Measurements from ENCODE around the gene HAPLN1. TPM values are rescaled to one million over a fixed set of nuclear protein-coding genes. Genes with fewer than 3 reads are reported as not detected.

HAPLN1 gene
- total and polyA plus RNA-seq, 2 of the 4 experiments (the other 2 are of a cell fraction) = under 0.01 to 0.07 TPM

- Histone ChIP-seq H2AFZ (replicated peaks; ENCODE audit: low read length, poor library complexity) (no peak overlapping the region), H3K27ac (ENCODE audit: insufficient read depth, low read length) (no peak overlapping the region), H2BK5ac (ENCODE audit: low read depth, low read length, poor library complexity, severe bottlenecking) (no peak overlapping the region), H3K4me1 (ENCODE audit: control insufficient read depth, insufficient read depth, low read length) (no peaks in the 10 kb centered on the region), H3K14ac (replicated peaks; ENCODE audit: low read depth, low read length) (no peak overlapping the region), H2BK15ac (ENCODE audit: low read depth, low read length) (no peak overlapping the region), H3K4me2 (ENCODE audit: low read depth, low read length) (no peak overlapping the region), H3K79me1 (ENCODE audit: low read depth in 1 of 2, low read length in 2 of 2) (no peaks in the 10 kb centered on the region), H4K5ac (ENCODE audit: low read depth, low read length) (no peak overlapping the region), H3K27me3 (ENCODE audit: control insufficient read depth, insufficient read depth, low read length) (no peaks in the 10 kb centered on the region), H3K4ac (ENCODE audit: low read depth, low read length) (no peak overlapping the region), H3K4me3 (ENCODE audit: insufficient read depth, low read depth, low read length) (no peak overlapping the region), H3K36me3 (ENCODE audit: control insufficient read depth, insufficient read depth, low read length) (no peaks in the 10 kb centered on the region), H4K20me1 (ENCODE audit: insufficient read depth, low read length) (no peaks in the 10 kb centered on the region), H3K9me3 (ENCODE audit: control insufficient read depth, insufficient read depth, low read length) (no peaks in the 10 kb centered on the region), H2BK120ac (ENCODE audit: low read depth, low read length) (no peak overlapping the region), H3K9me1 (ENCODE audit: insufficient read depth, low read length) (no peaks in the 10 kb centered on the region), H2BK20ac (ENCODE audit: low read depth, low read length) (no peak overlapping the region), H2AK5ac (ENCODE audit: low read depth, low read length) (no peak overlapping the region), H4K8ac (ENCODE audit: low read depth in 2 of 2, low read length in 2 of 2) (no peak overlapping the region), H3K56ac (ENCODE audit: extremely low read depth, insufficient read depth, low read length) (no peak overlapping the region), H3K18ac (ENCODE audit: low read depth, low read length) (no peak overlapping the region), H4K91ac (ENCODE audit: insufficient read depth, low read depth, low read length) (no peak overlapping the region), H3K23ac (ENCODE audit: low read depth, low read length) (no peak overlapping the region), H2AK9ac (replicated peaks; ENCODE audit: low read depth, low read length, poor library complexity) (no peak overlapping the region), H3K9ac (ENCODE audit: low read depth, low read length) (no peak overlapping the region)
- in situ Hi-C loops (cut with MboI; ENCODE audit: low sequenced_read_pairs) = no loop called here
- DNase-seq (no peak), ATAC-seq (ENCODE audit: low read depth) (no peak)
- dilution Hi-C loops (cut with HindIII; ENCODE audit: low sequenced_read_pairs, unreplicated experiment) = no loop called here
- intact Hi-C loops (cut with micrococcal nuclease) = no loop called here
- WGBS, 2 experiments (ENCODE audit: extremely low coverage in 2 of 2, insufficient read length in 1 of 2) = no CpG with 5 or more reads among the region's 2 CpGs
- CTCF ChIA-PET = interaction anchor here (1.5 kb wide), 1 partner anchor 14 kb away, joined by 4 read pairs; no protein-coding TSS in a partner anchor
- TF ChIP-seq RAD21 (IDR thresholded peaks at IDR 0.05; ENCODE audit: low read length) (no peak), MXI1 (IDR thresholded peaks at IDR 0.05; ENCODE audit: borderline replicate concordance, low read depth, low read length) (no peak)
- no TSS peak for BruUV-seq (replicated peaks)
- POLR2A ChIA-PET (ENCODE audit: unreplicated experiment) = no interaction called here
Observed at GRCh38 chr5:83731638-83732037, 11.0 kb upstream of the HAPLN1 start.
